HepG2 (cell line): ENCODE measurements around the gene GOLGA3. TPM values are rescaled to one million over a fixed set of nuclear protein-coding genes. Genes with fewer than 3 reads are reported as not detected.
A peak's percentile ranks its signal among the peaks of the same experiment; 100 is the strongest.

Experiments used
- ATAC-seq: fragments of 200-7000 bp; cut with Tn5 transposase; 3 replicates; pipeline ENCODE4 v1.9.1; 2020; ENCODE audit warnings: mild to moderate bottlenecking, moderate library complexity
- BruUV-seq: library from RNA; stranded (reverse); fragments of 400-500 nt; replicated peaks from 2 replicates; lab custom pipeline; 2021; lab: Mats Ljungman, UMichigan
- CTCF ChIA-PET: fragments of 300-600 bp; formaldehyde crosslinking; extraction: SDS; loops from one replicate; lab custom pipeline; 2021; ENCODE audit warnings: low total read pairs, inconsistent platforms, low intra/inter-chr PET ratio; lab: Yijun Ruan, JAX
- POLR2A ChIA-PET: fragments of 350-600 bp; sonication (Branson Sonifier 250); formaldehyde crosslinking; loops from one replicate; lab custom pipeline; 2020; ENCODE audit warnings: antibody characterized with exemption, inconsistent platforms; lab: Yijun Ruan, JAX
- DNase-seq: peaks from one replicate; pipeline ENCODE4 v3.0.0-alpha.2; 2015; ENCODE audit warnings: low spot score
- FAIRE-seq: peaks from 3 replicates; lab custom pipeline; 2011; peaks lifted over from hg19 to GRCh38; lab: Jason Lieb, UNC
- H2AFZ ChIP-seq: one replicate; pipeline ENCODE4 v1.6.1; 2011; ENCODE audit warnings: low read length, inconsistent platforms
- H3K27ac ChIP-seq: fragments of 300-600 bp; 3 replicates; pipeline ENCODE4 v1.8.0; 2011; ENCODE audit warnings: mixed run types, mild to moderate bottlenecking, mixed read lengths, low read length, inconsistent platforms; ENCODE audit not compliant: insufficient read depth; ENCODE audit errors: extremely low read length
- H3K27me3 ChIP-seq, 2 experiments: fragments of 200-600 bp in 1 of 2; 2 replicates in 1 of 2; 3 replicates in 1 of 2; pipeline versions ENCODE4 v1.6.0 to v1.8.0; 2011; ENCODE audit warnings: low read length in 2 of 2, mild to moderate bottlenecking in 2 of 2, moderate library complexity in 2 of 2, inconsistent platforms in 1 of 2; ENCODE audit not compliant: insufficient read depth in 2 of 2, control insufficient read depth in 1 of 2
- H3K36me3 ChIP-seq, 2 experiments: fragments of 200-600 bp in 1 of 2; replicated peaks in 1 of 2; 2 replicates in 1 of 2; 3 replicates in 1 of 2; pipeline versions ENCODE4 v1.5.1 to v1.8.0; 2011; ENCODE audit warnings: low read length in 2 of 2, inconsistent platforms in 1 of 2; ENCODE audit not compliant: insufficient read depth in 2 of 2, control insufficient read depth in 1 of 2
- H3K4me1 ChIP-seq: 2 replicates; pipeline ENCODE4 v1.5.1; 2012; ENCODE audit warnings: low read length, inconsistent platforms; ENCODE audit not compliant: insufficient read depth
- H3K4me2 ChIP-seq: 2 replicates; pipeline ENCODE4 v1.6.0; 2011; ENCODE audit warnings: low read depth, low read length, inconsistent platforms
- H3K4me3 ChIP-seq, 3 experiments: fragments of 200-600 bp in 1 of 3; sonication (generic), shearing (Covaris generic) in 1 of 3; replicated peaks in 1 of 3; 2 replicates each; pipeline ENCODE4 v1.5.1; 2011 to 2016; ENCODE audit warnings: low read length in 3 of 3, inconsistent platforms in 2 of 3, low read depth in 2 of 3, mild to moderate bottlenecking in 2 of 3, control low read depth in 1 of 3, mixed read lengths in 1 of 3; ENCODE audit not compliant: insufficient read depth in 1 of 3
- H3K79me2 ChIP-seq: one replicate; pipeline ENCODE4 v1.6.1; 2011; ENCODE audit warnings: low read length, inconsistent platforms; ENCODE audit not compliant: insufficient read depth
- H3K9ac ChIP-seq: 2 replicates; pipeline ENCODE4 v1.6.0; 2011; ENCODE audit warnings: mild to moderate bottlenecking, low read depth, low read length, inconsistent platforms; ENCODE audit not compliant: insufficient read depth
- H3K9me3 ChIP-seq: 2 replicates; pipeline ENCODE4 v1.5.1; 2012; ENCODE audit warnings: mild to moderate bottlenecking, low read length
- H4K20me1 ChIP-seq: 2 replicates; pipeline ENCODE4 v1.6.0; 2011; ENCODE audit warnings: inconsistent platforms, mild to moderate bottlenecking, low read length, moderate library complexity; ENCODE audit not compliant: insufficient read depth
- ATAD3A ChIP-seq: sonication (generic); formaldehyde crosslinking; IDR thresholded peaks from 2 replicates; pipeline ENCODE4 v1.4.0; 2020; ENCODE audit warnings: missing genetic modification reagents
- CHD2 ChIP-seq: IDR thresholded peaks from 2 replicates; pipeline ENCODE4 v1.6.1; 2011; ENCODE audit warnings: low read depth, low read length, improper control_type of control experiment
- CSRNP2 ChIP-seq: sonication (generic); formaldehyde crosslinking; conservative IDR thresholded peaks from 2 replicates; pipeline ENCODE4 v1.8.0; 2022; ENCODE audit warnings: low read depth, missing genetic modification reagents
- GATAD2A ChIP-seq: IDR thresholded peaks from 2 replicates; pipeline ENCODE4 v1.6.1; 2016
- LBX2 ChIP-seq: sonication (generic); formaldehyde crosslinking; IDR thresholded peaks from 2 replicates; pipeline ENCODE4 v1.5.0; 2020; ENCODE audit warnings: missing genetic modification reagents, mild to moderate bottlenecking, borderline replicate concordance
- MEIS2 ChIP-seq: sonication (generic); formaldehyde crosslinking; IDR thresholded peaks from 2 replicates; pipeline ENCODE4 v1.9.0; 2021; ENCODE audit warnings: mild to moderate bottlenecking, missing genetic modification reagents
- MTA3 ChIP-seq: sonication (generic); formaldehyde crosslinking; IDR thresholded peaks from 2 replicates; pipeline ENCODE4 v1.4.0; 2020; ENCODE audit warnings: missing genetic modification reagents
- MZF1 ChIP-seq: sonication (generic); formaldehyde crosslinking; IDR thresholded peaks from 2 replicates; pipeline ENCODE4 v1.8.1; 2023; ENCODE audit warnings: mild to moderate bottlenecking, missing genetic modification reagents, borderline replicate concordance
- NFIC ChIP-seq: IDR thresholded peaks from 2 replicates; pipeline ENCODE4 v1.6.1; 2012; ENCODE audit warnings: mild to moderate bottlenecking, low read length, inconsistent platforms
- NR2F2 ChIP-seq: IDR thresholded peaks from 2 replicates; pipeline ENCODE4 v1.6.1; 2012; ENCODE audit warnings: low read depth, inconsistent platforms, borderline replicate concordance
- TFE3 ChIP-seq: IDR thresholded peaks from 2 replicates; pipeline ENCODE4 v1.6.1; 2016
- THYN1 ChIP-seq: sonication (generic); formaldehyde crosslinking; IDR thresholded peaks from 2 replicates; pipeline ENCODE4 v1.8.1; 2023; ENCODE audit warnings: low read depth, mild to moderate bottlenecking, moderate library complexity, missing genetic modification reagents, borderline replicate concordance
- ZBTB21 ChIP-seq: sonication (generic); formaldehyde crosslinking; IDR thresholded peaks from 2 replicates; pipeline ENCODE4 v1.4.0; 2020; ENCODE audit warnings: missing genetic modification reagents
- ZBTB7A ChIP-seq: sonication (generic); formaldehyde crosslinking; IDR thresholded peaks from 2 replicates; pipeline ENCODE4 v1.8.0; 2022; ENCODE audit warnings: mild to moderate bottlenecking, missing genetic modification reagents
- ZFP90 ChIP-seq: sonication (generic); formaldehyde crosslinking; IDR thresholded peaks from 2 replicates; pipeline ENCODE4 v1.8.0; 2022; ENCODE audit warnings: missing genetic modification reagents, mild to moderate bottlenecking, inconsistent platforms, borderline replicate concordance
- ZNF138 ChIP-seq: sonication (generic); formaldehyde crosslinking; IDR thresholded peaks from 2 replicates; pipeline ENCODE4 v1.5.0; 2020; ENCODE audit warnings: mild to moderate bottlenecking, low read depth, missing genetic modification reagents
- ZNF614 ChIP-seq: IDR thresholded peaks from 2 replicates; pipeline ENCODE4 v1.6.1; 2018; ENCODE audit warnings: missing biosample characterization, missing genetic modification reagents, inconsistent platforms, borderline replicate concordance
- WGBS: methylation state at CpG from one replicate; pipeline ENCODE4 v1.1.6; 2017; ENCODE audit warnings: low lambda C conversion rate; 5-methylcytosine and 5-hydroxymethylcytosine counted together
- in situ Hi-C: cut with HindIII; loops from 2 replicates; pipeline ENCODE4 v1.10.0; 2017; ENCODE audit warnings: low pct_unique_long_range_greater_than_20kb; ENCODE audit not compliant: extremely low pct_ligation_motif_present
- intact Hi-C: fragments of 100-400 bp; cut with micrococcal nuclease; formaldehyde crosslinking; loops from one replicate; pipeline ENCODE4 v1.10.0; 2022; ENCODE audit not compliant: unreplicated experiment
- polyA plus RNA-seq, 8 experiments: library from polyadenylated mRNA; depleted of rRNA in 3 of 8; stranded (reverse) in 7 of 8; unstranded in 1 of 8; fragments of >200 nt; fragmentation: Illumina TruSeq in 4 of 8; extraction: Trizol in 4 of 8; gene quantifications; 2 replicates each; pipeline versions ENCODE4 v1.2.1 to v1.2.3, GENCODE V29; 2011 to 2016; ENCODE audit warnings: low read depth in 4 of 8, missing spikeins in 1 of 8, mixed read lengths in 1 of 8; ENCODE audit not compliant: insufficient read depth in 1 of 8
- total RNA-seq, 5 experiments: library from RNA; depleted of rRNA; stranded (reverse); fragments of >200 nt; fragmentation: Illumina TruSeq; extraction: Trizol; gene quantifications; 2 replicates each; pipeline ENCODE4 v1.2.3, GENCODE V29; 2016; ENCODE audit warnings: low read depth in 1 of 5
- TF ChIP-seq, protein P1 (sequence below): sonication (generic); formaldehyde crosslinking; IDR thresholded peaks from 2 replicates; pipeline ENCODE4 v1.5.0; 2020; ENCODE audit warnings: missing genetic modification reagents

Gene GOLGA3
- total and polyA plus RNA-seq, 2 of the 13 experiments (the other 11 are each of a cell fraction or from before 2014, with no cell fraction given): 22.0 to 43.0 TPM

- TF ChIP-seq TFE3 (CRISPR knock-in tag) (no peak), ZNF614 (CRISPR knock-in tag) (no peak), ZBTB21 (CRISPR knock-in tag) (no peak), ZFP90 (CRISPR knock-in tag) (no peak), MEIS2 (CRISPR knock-in tag) (no peak)
Observed at GRCh38 chr12:132764231-132764630, 64.4 kb downstream of the GOLGA3 start (continued).

- POLR2A ChIA-PET: interaction anchor here (0.9 kb wide), 1 partner anchor 12 kb away, joined by 3 read pairs; no protein-coding TSS in a partner anchor
- Histone ChIP-seq H3K9ac (peak overlapping the region; percentile 89), H3K9me3 (no peaks in the 10 kb centered on the region), H3K4me2 (peak overlapping the region; percentile 75), H3K4me3 (peak overlapping the region; percentile 69 to 80 (median 73); a peak in 5 of 6 replicates), H3K36me3 (peaks cover 0 to 2% of the 10 kb centered on the region in 2 experiments; a peak in 1 of 5 replicates), H3K79me2 (peaks cover 35% of the 10 kb centered on the region), H3K27me3 (no peaks in the 10 kb centered on the region; a peak in 1 of 5 replicates), H3K4me1 (peaks cover 33% of the 10 kb centered on the region), H4K20me1 (peaks cover 21% of the 10 kb centered on the region), H2AFZ (no peak overlapping the region), H3K27ac (peak overlapping the region; percentile 96)
- intact Hi-C loops: no loop called here
- CTCF ChIA-PET: no interaction called here
- ATAC-seq (peak; percentile 87), DNase-seq (peak; percentile 77), FAIRE-seq (no peak)
- no TSS peak for BruUV-seq
- in situ Hi-C loops: no loop called here
- WGBS: 1% methylated on average over 26 of the region's 89 CpGs
- TF ChIP-seq CHD2 (no peak), MZF1 (CRISPR knock-in tag) (0 out of 2 replicates have a peak, but pooled peaks have one; percentile 34), NR2F2 (no peak), GATAD2A (CRISPR knock-in tag) (no peak), MTA3 (CRISPR knock-in tag) (no peak), CSRNP2 (CRISPR knock-in tag) (no peak), ATAD3A (CRISPR knock-in tag) (no peak), ZBTB7A (CRISPR knock-in tag) (no peak), LBX2 (CRISPR knock-in tag) (no peak), THYN1 (CRISPR knock-in tag) (no peak), ZNF138 (CRISPR knock-in tag) (no peak), NFIC (no peak)
- TF ChIP-seq, protein P1, sequence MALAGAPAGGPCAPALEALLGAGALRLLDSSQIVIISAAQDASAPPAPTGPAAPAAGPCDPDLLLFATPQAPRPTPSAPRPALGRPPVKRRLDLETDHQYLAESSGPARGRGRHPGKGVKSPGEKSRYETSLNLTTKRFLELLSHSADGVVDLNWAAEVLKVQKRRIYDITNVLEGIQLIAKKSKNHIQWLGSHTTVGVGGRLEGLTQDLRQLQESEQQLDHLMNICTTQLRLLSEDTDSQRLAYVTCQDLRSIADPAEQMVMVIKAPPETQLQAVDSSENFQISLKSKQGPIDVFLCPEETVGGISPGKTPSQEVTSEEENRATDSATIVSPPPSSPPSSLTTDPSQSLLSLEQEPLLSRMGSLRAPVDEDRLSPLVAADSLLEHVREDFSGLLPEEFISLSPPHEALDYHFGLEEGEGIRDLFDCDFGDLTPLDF: peak; percentile 74
Observed at GRCh38 chr12:132761921-132762583, 66.6 kb downstream of the GOLGA3 start.
